BJ (cell line): ENCODE results near the gene TSC22D2. TPM values are rescaled to one million over a fixed set of nuclear protein-coding genes. Genes with fewer than 3 reads are reported as not detected.

Experiments
- CTCF ChIA-PET: fragments of 350-600 bp; formaldehyde crosslinking; extraction: SDS; loops from one replicate; lab custom pipeline; 2021; ENCODE audit warnings: antibody characterized with exemption, inconsistent platforms; lab: Yijun Ruan, JAX
- POLR2A ChIA-PET: fragments of 300-600 bp; sonication (Branson Sonifier 250); formaldehyde crosslinking; extraction: SDS; loops from one replicate; lab custom pipeline; 2021; ENCODE audit warnings: antibody characterized with exemption; lab: Charles Lee
- DNase-seq: peaks from one replicate; pipeline ENCODE4 v3.0.0-alpha.2; 2011; ENCODE audit warnings: low read depth
- H3K27me3 ChIP-seq: 2 replicates; pipeline ENCODE4 v1.6.0; 2011; ENCODE audit warnings: low read length; ENCODE audit not compliant: control insufficient read depth, insufficient read depth
- H3K36me3 ChIP-seq: 2 replicates; pipeline ENCODE4 v1.5.1; 2011; ENCODE audit warnings: low read length; ENCODE audit not compliant: control insufficient read depth, insufficient read depth
- H3K4me3 ChIP-seq: 2 replicates; pipeline ENCODE4 v1.5.1; 2011; ENCODE audit warnings: low read depth, mild to moderate bottlenecking, control low read depth, low read length
- CTCF ChIP-seq: IDR thresholded peaks from 2 replicates; pipeline ENCODE4 v1.5.1; 2011; ENCODE audit warnings: low read depth, mild to moderate bottlenecking, control low read depth, inconsistent platforms, low read length, moderate library complexity; ENCODE audit not compliant: insufficient read depth
- polyA plus RNA-seq: library from polyadenylated mRNA; depleted of rRNA; stranded (reverse); fragments of >200 nt; gene quantifications from 2 replicates; pipeline ENCODE4 v1.2.3, GENCODE V29; 2011

The TSC22D2 gene
- polyA plus RNA-seq, 1 experiment: 8.4 TPM

- ChIA-PET CTCF (interaction anchor here (0.6 to 6.0 kb wide), 6 partner anchors 59 to 192 kb away, joined by 3 to 48 read pairs (median 4); no protein-coding TSS in a partner anchor), POLR2A (no interaction called here)
- Histone ChIP-seq H3K27me3 (no peaks in the 10 kb centered on the region), H3K36me3 (peaks cover 4% of the 10 kb centered on the region; the same call in 1 of the 2 replicates), H3K4me3 (peak overlapping the region; percentile 84)
- no peak for DNase-seq
- TF ChIP-seq CTCF: no peak
Measured at GRCh38 chr3:150411106-150411460, 3.0 kb downstream of the TSC22D2 start.

- Histone ChIP-seq H3K36me3 (peaks cover 4% of the 10 kb centered on the region; the same call in 1 of the 2 replicates), H3K27me3 (no peaks in the 10 kb centered on the region), H3K4me3 (peak overlapping the region; percentile 84)
- POLR2A ChIA-PET: interaction anchor here (0.5 kb wide), 1 partner anchor 84 kb away, joined by 4 read pairs; no protein-coding TSS in a partner anchor
- no peak for TF ChIP-seq CTCF
- CTCF ChIA-PET: interaction anchor here (0.6 to 6.0 kb wide), 6 partner anchors 79 to 193 kb away, joined by 3 to 48 read pairs (median 3); no protein-coding TSS in a partner anchor
- no peak for DNase-seq
Measured at GRCh38 chr3:150411546-150411945, 3.4 kb downstream of the TSC22D2 start.

GRCh38 chr3:150411976-150412375, 3.9 kb downstream of the TSC22D2 start:
- ChIA-PET CTCF (interaction anchor here (0.9 to 6.0 kb wide), 5 partner anchors 83 to 229 kb away, joined by 3 to 48 read pairs (median 3); no protein-coding TSS in a partner anchor), POLR2A (interaction anchor here (0.5 kb wide), 1 partner anchor 83 kb away, joined by 4 read pairs; no protein-coding TSS in a partner anchor)
- no peak for DNase-seq

GRCh38 chr3:150412561-150413231, 4.6 kb downstream of the TSC22D2 start:
- CTCF ChIA-PET: interaction anchor here (1.0 to 6.0 kb wide), 4 partner anchors 83 to 230 kb away, joined by 3 to 48 read pairs (median 3); no protein-coding TSS in a partner anchor
- POLR2A ChIA-PET: interaction anchor here (0.6 kb wide), 1 partner anchor 134 kb away, joined by 4 read pairs; the partner anchor contains the start of gene EIF2A

More at GRCh38 chr3:150411976-150412375, 3.9 kb downstream of the TSC22D2 start:
- Histone ChIP-seq H3K27me3 (no peaks in the 10 kb centered on the region), H3K4me3 (peak overlapping the region; percentile 84), H3K36me3 (peaks cover 4% of the 10 kb centered on the region; the same call in 1 of the 2 replicates)
- no peak for TF ChIP-seq CTCF

More at GRCh38 chr3:150412561-150413231, 4.6 kb downstream of the TSC22D2 start:
- no peak for TF ChIP-seq CTCF
- Histone ChIP-seq H3K27me3 (no peaks in the 10 kb centered on the region), H3K36me3 (peaks cover 4% of the 10 kb centered on the region; the same call in 1 of the 2 replicates), H3K4me3 (peak overlapping the region; percentile 84)
- peak; percentile 37 for DNase-seq
